Measurements from ENCODE around the gene BEND6. TPM values are rescaled to one million over a fixed set of nuclear protein-coding genes. Genes with fewer than 3 reads are reported as not detected.
A peak's percentile ranks its signal among the peaks of the same experiment; 100 is the strongest.

BEND6 gene
- total RNA-seq, 1 donor from 2014 or later = 1.2 TPM

GRCh38 chr6:57017841-57018240, 62.9 kb downstream of the BEND6 start:
- H3K4me1 Mint-ChIP-seq (ENCODE audit: low read depth, unreplicated experiment) = peaks cover 5% of the 10 kb centered on the region
- no peak overlapping the region for H3K4me3 Mint-ChIP-seq (ENCODE audit: unreplicated experiment)
- TF ChIP-seq CTCF (IDR thresholded peaks at IDR 0.05; ENCODE audit: partially characterized antibody, unreplicated experiment) = no peak
- DNase-seq = no peak
- no peaks in the 10 kb centered on the region for H3K36me3 Mint-ChIP-seq (ENCODE audit: unreplicated experiment)
- H3K9me3 Mint-ChIP-seq (ENCODE audit: unreplicated experiment) = peaks cover 2% of the 10 kb centered on the region
- no peak overlapping the region for H3K27ac Mint-ChIP-seq (ENCODE audit: unreplicated experiment)
- H3K27me3 Mint-ChIP-seq (ENCODE audit: unreplicated experiment) = no peaks in the 10 kb centered on the region

- no peaks in the 10 kb centered on the region for H3K4me1 Mint-ChIP-seq (ENCODE audit: low read depth, unreplicated experiment)
- H3K27ac Mint-ChIP-seq (ENCODE audit: unreplicated experiment) = no peak overlapping the region
- peaks cover 3% of the 10 kb centered on the region for H3K36me3 Mint-ChIP-seq (ENCODE audit: unreplicated experiment)
- H3K9me3 Mint-ChIP-seq (ENCODE audit: unreplicated experiment) = no peaks in the 10 kb centered on the region
- no peaks in the 10 kb centered on the region for H3K27me3 Mint-ChIP-seq (ENCODE audit: unreplicated experiment)
- DNase-seq = no peak
- no peak for TF ChIP-seq CTCF (IDR thresholded peaks at IDR 0.05; ENCODE audit: partially characterized antibody, unreplicated experiment)
- H3K4me3 Mint-ChIP-seq (ENCODE audit: unreplicated experiment) = no peak overlapping the region
Observed at GRCh38 chr6:57019434-57019833, 64.5 kb downstream of the BEND6 start.

- Mint-ChIP-seq H3K9me3 (ENCODE audit: unreplicated experiment) (peaks cover 7% of the 10 kb centered on the region), H3K4me1 (ENCODE audit: low read depth, unreplicated experiment) (peaks cover 2% of the 10 kb centered on the region), H3K4me3 (ENCODE audit: unreplicated experiment) (no peak overlapping the region), H3K27ac (ENCODE audit: unreplicated experiment) (no peak overlapping the region), H3K27me3 (ENCODE audit: unreplicated experiment) (peaks cover 2% of the 10 kb centered on the region), H3K36me3 (ENCODE audit: unreplicated experiment) (peaks cover 16% of the 10 kb centered on the region)
- TF ChIP-seq CTCF (IDR thresholded peaks at IDR 0.05; ENCODE audit: partially characterized antibody, unreplicated experiment) = peak; percentile 62
- no peak for DNase-seq
Observed at GRCh38 chr6:57021086-57021720, 66.3 kb downstream of the BEND6 start.

GRCh38 chr6:57024321-57024720, 69.4 kb downstream of the BEND6 start:
- no peak for TF ChIP-seq CTCF (IDR thresholded peaks at IDR 0.05; ENCODE audit: partially characterized antibody, unreplicated experiment)
- DNase-seq = no peak
- Mint-ChIP-seq H3K4me3 (ENCODE audit: unreplicated experiment) (no peak overlapping the region), H3K27ac (ENCODE audit: unreplicated experiment) (no peak overlapping the region), H3K9me3 (ENCODE audit: unreplicated experiment) (peaks cover 7% of the 10 kb centered on the region), H3K4me1 (ENCODE audit: low read depth, unreplicated experiment) (peaks cover 2% of the 10 kb centered on the region), H3K36me3 (ENCODE audit: unreplicated experiment) (peaks cover 16% of the 10 kb centered on the region), H3K27me3 (ENCODE audit: unreplicated experiment) (peaks cover 2% of the 10 kb centered on the region)

GRCh38 chr6:57024775-57025174, 69.9 kb downstream of the BEND6 start:
- peaks cover 2% of the 10 kb centered on the region for H3K4me1 Mint-ChIP-seq (ENCODE audit: low read depth, unreplicated experiment)
- TF ChIP-seq CTCF (IDR thresholded peaks at IDR 0.05; ENCODE audit: partially characterized antibody, unreplicated experiment) = no peak
- H3K36me3 Mint-ChIP-seq (ENCODE audit: unreplicated experiment) = peaks cover 16% of the 10 kb centered on the region
- H3K4me3 Mint-ChIP-seq (ENCODE audit: unreplicated experiment) = no peak overlapping the region
- DNase-seq = no peak
- H3K9me3 Mint-ChIP-seq (ENCODE audit: unreplicated experiment) = peaks cover 7% of the 10 kb centered on the region
- H3K27ac Mint-ChIP-seq (ENCODE audit: unreplicated experiment) = no peak overlapping the region
- peaks cover 2% of the 10 kb centered on the region for H3K27me3 Mint-ChIP-seq (ENCODE audit: unreplicated experiment)
